Liver (tissue), 9 donors: ENCODE measurements around the gene PLA2G3. TPM values are rescaled to one million over a fixed set of nuclear protein-coding genes. Genes with fewer than 3 reads are reported as not detected.

Experiments
- DNase-seq: peaks from one replicate; pipeline ENCODE4 v3.0.0-alpha.2; 2017; ENCODE audit warnings: low spot score
- H3K27ac ChIP-seq, 2 donors: one replicate each; pipeline ENCODE4 v1.7.0; 2013; ENCODE audit warnings: inconsistent platforms in 2 of 2, low read length in 2 of 2, control low read depth in 1 of 2, low read depth in 1 of 2, mild to moderate bottlenecking in 1 of 2
- H3K27me3 ChIP-seq, 4 donors: one replicate each; pipeline versions ENCODE4 v1.6.1 to v1.7.0; 2013; ENCODE audit warnings: low read length in 3 of 4, inconsistent platforms in 1 of 4, mild to moderate bottlenecking in 1 of 4, moderate library complexity in 1 of 4; ENCODE audit not compliant: control insufficient read depth in 4 of 4, insufficient read depth in 4 of 4
- H3K36me3 ChIP-seq, 4 donors: one replicate each; pipeline versions ENCODE4 v1.6.1 to v1.7.0; 2013; ENCODE audit warnings: low read length in 3 of 4, mild to moderate bottlenecking in 3 of 4, low read depth in 1 of 4, moderate library complexity in 1 of 4; ENCODE audit not compliant: control insufficient read depth in 4 of 4, insufficient read depth in 3 of 4
- H3K4me1 ChIP-seq, 4 donors: one replicate each; pipeline versions ENCODE4 v1.6.1 to v1.7.0; 2013; ENCODE audit warnings: low read length in 3 of 4, mild to moderate bottlenecking in 3 of 4, moderate library complexity in 1 of 4; ENCODE audit not compliant: control insufficient read depth in 4 of 4, insufficient read depth in 4 of 4
- H3K4me3 ChIP-seq, 3 donors: one replicate each; pipeline versions ENCODE4 v1.6.1 to v1.7.0; 2013; ENCODE audit warnings: low read length in 3 of 3, control low read depth in 1 of 3, low read depth in 1 of 3, mild to moderate bottlenecking in 1 of 3
- H3K9ac ChIP-seq, 2 donors: one replicate each; pipeline ENCODE4 v1.7.0; 2013; ENCODE audit warnings: low read length in 2 of 2, mild to moderate bottlenecking in 2 of 2, moderate library complexity in 2 of 2, control low read depth in 1 of 2, low read depth in 1 of 2
- H3K9me3 ChIP-seq, 4 donors: one replicate each; pipeline versions ENCODE4 v1.6.1 to v1.7.0; 2013; ENCODE audit warnings: low read length in 3 of 4; ENCODE audit not compliant: control insufficient read depth in 4 of 4
- ATF3 ChIP-seq: IDR thresholded peaks from 2 replicates; pipeline ENCODE4 v1.6.1; 2016; ENCODE audit warnings: antibody characterized with exemption
- EGR1 ChIP-seq, 2 donors: IDR thresholded peaks; 2 replicates each; pipeline ENCODE4 v1.6.1; 2016 to 2018; ENCODE audit warnings: antibody characterized with exemption in 2 of 2, low read depth in 2 of 2
- FOXA1 ChIP-seq: IDR thresholded peaks from 2 replicates; pipeline ENCODE4 v1.6.1; 2016; ENCODE audit warnings: antibody characterized with exemption
- FOXA2 ChIP-seq: IDR thresholded peaks from 2 replicates; pipeline ENCODE4 v1.6.1; 2016; ENCODE audit warnings: antibody characterized with exemption
- GABPA ChIP-seq, 2 donors: IDR thresholded peaks in 1 of 2; conservative IDR thresholded peaks in 1 of 2; 2 replicates each; pipeline ENCODE4 v1.6.1; 2016; ENCODE audit warnings: antibody characterized with exemption in 2 of 2, mild to moderate bottlenecking in 1 of 2, moderate library complexity in 1 of 2
- HNF4A ChIP-seq, 2 donors: conservative IDR thresholded peaks; 2 replicates each; pipeline ENCODE4 v1.6.1; 2016; ENCODE audit warnings: antibody characterized with exemption in 2 of 2, mild to moderate bottlenecking in 2 of 2
- HNF4G ChIP-seq: IDR thresholded peaks from 2 replicates; pipeline ENCODE4 v1.6.1; 2016; ENCODE audit warnings: antibody characterized with exemption
- JUND ChIP-seq, 2 donors: IDR thresholded peaks; 2 replicates each; pipeline ENCODE4 v1.6.1; 2016; ENCODE audit warnings: antibody characterized with exemption in 2 of 2
- NR2F2 ChIP-seq: IDR thresholded peaks from 2 replicates; pipeline ENCODE4 v1.6.1; 2016; ENCODE audit warnings: antibody characterized with exemption
- RAD21 ChIP-seq, 2 donors: IDR thresholded peaks; 2 replicates each; pipeline ENCODE4 v1.6.1; 2016; ENCODE audit warnings: antibody characterized with exemption in 2 of 2, mild to moderate bottlenecking in 2 of 2
- RXRA ChIP-seq, 2 donors: IDR thresholded peaks; 2 replicates each; pipeline ENCODE4 v1.6.1; 2017 to 2018; ENCODE audit warnings: antibody characterized with exemption in 2 of 2, mild to moderate bottlenecking in 1 of 2
- SP1 ChIP-seq: IDR thresholded peaks from 2 replicates; pipeline ENCODE4 v1.6.1; 2018; ENCODE audit warnings: antibody characterized with exemption, mild to moderate bottlenecking
- TAF1 ChIP-seq: conservative IDR thresholded peaks from 2 replicates; pipeline ENCODE4 v1.6.1; 2016; ENCODE audit warnings: antibody characterized with exemption, mild to moderate bottlenecking
- YY1 ChIP-seq: IDR thresholded peaks from 2 replicates; pipeline ENCODE4 v1.6.1; 2016; ENCODE audit warnings: antibody characterized with exemption, mild to moderate bottlenecking
- ZBTB33 ChIP-seq: IDR thresholded peaks from 2 replicates; pipeline ENCODE4 v1.6.1; 2016; ENCODE audit warnings: antibody characterized with exemption
- WGBS: extraction: QIAGEN DNeasy Blood & Tissue Kit; methylation state at CpG from one replicate; pipeline ENCODE4 v1.1.7; 2013; 5-methylcytosine and 5-hydroxymethylcytosine counted together
- polyA plus RNA-seq, 2 donors: library from polyadenylated mRNA; stranded (reverse) in 1 of 2; unstranded in 1 of 2; fragments of 200-250 nt in 1 of 2; fragments of >200 nt in 1 of 2; fragmentation: Nextera tagmentation in 1 of 2; extraction: Ambion mirVana in 1 of 2; gene quantifications; one replicate each; pipeline versions ENCODE4 v1.2.1 to v1.2.3, GENCODE V29; 2013 to 2015
- total RNA-seq, 2 donors: library from RNA; depleted of rRNA; stranded (reverse); fragments of >200 nt; gene quantifications; one replicate each; pipeline ENCODE4 v1.2.3, GENCODE V29; 2014
- TF ChIP-seq, protein P1 (sequence below): fragments of 150-350 bp; IDR thresholded peaks from 2 replicates; pipeline ENCODE4 v1.5.1; 2017; ENCODE audit warnings: improper control_type of control experiment, low read depth, low read length; ENCODE audit not compliant: missing input control
- TF ChIP-seq, protein P2 (sequence below): IDR thresholded peaks from 2 replicates; pipeline ENCODE4 v1.6.1; 2016; ENCODE audit warnings: antibody characterized with exemption
- TF ChIP-seq, protein P3 (sequence below): IDR thresholded peaks from 2 replicates; pipeline ENCODE4 v1.6.1; 2016; ENCODE audit warnings: antibody characterized with exemption, mild to moderate bottlenecking
- donor health status: healthy.
- donor health status: healthy.
- donor health status: healthy.
- donor health status: healthy.
- donor health status: healthy.

Gene PLA2G3
- total and polyA plus RNA-seq, 4 donors = not detected

GRCh38 chr22:31106731-31107177, 33.6 kb downstream of the PLA2G3 start:
- WGBS = 69% methylated on average over 14 of the region's 14 CpGs
- TF ChIP-seq YY1 (no peak), TAF1 (no peak), HNF4A (conservative IDR thresholded peaks at IDR 0.05) (no peak), FOXA2 (no peak), GABPA (IDR thresholded peaks at IDR 0.05 in 1 of 2, conservative IDR thresholded peaks at IDR 0.05 in 1 of 2) (no peak), EGR1 (IDR thresholded peaks at IDR 0.05; ENCODE audit: low read depth in 2 of 2) (no peak), ATF3 (no peak), SP1 (no peak), NR2F2 (no peak), HNF4G (no peak), FOXA1 (no peak), ZBTB33 (no peak), JUND (IDR thresholded peaks at IDR 0.05) (no peak), RAD21 (IDR thresholded peaks at IDR 0.05) (no peak), RXRA (IDR thresholded peaks at IDR 0.05) (no peak)
- TF ChIP-seq, protein P1, sequence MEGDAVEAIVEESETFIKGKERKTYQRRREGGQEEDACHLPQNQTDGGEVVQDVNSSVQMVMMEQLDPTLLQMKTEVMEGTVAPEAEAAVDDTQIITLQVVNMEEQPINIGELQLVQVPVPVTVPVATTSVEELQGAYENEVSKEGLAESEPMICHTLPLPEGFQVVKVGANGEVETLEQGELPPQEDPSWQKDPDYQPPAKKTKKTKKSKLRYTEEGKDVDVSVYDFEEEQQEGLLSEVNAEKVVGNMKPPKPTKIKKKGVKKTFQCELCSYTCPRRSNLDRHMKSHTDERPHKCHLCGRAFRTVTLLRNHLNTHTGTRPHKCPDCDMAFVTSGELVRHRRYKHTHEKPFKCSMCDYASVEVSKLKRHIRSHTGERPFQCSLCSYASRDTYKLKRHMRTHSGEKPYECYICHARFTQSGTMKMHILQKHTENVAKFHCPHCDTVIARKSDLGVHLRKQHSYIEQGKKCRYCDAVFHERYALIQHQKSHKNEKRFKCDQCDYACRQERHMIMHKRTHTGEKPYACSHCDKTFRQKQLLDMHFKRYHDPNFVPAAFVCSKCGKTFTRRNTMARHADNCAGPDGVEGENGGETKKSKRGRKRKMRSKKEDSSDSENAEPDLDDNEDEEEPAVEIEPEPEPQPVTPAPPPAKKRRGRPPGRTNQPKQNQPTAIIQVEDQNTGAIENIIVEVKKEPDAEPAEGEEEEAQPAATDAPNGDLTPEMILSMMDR = no peak
- TF ChIP-seq, protein P2, sequence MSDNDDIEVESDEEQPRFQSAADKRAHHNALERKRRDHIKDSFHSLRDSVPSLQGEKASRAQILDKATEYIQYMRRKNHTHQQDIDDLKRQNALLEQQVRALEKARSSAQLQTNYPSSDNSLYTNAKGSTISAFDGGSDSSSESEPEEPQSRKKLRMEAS = no peak
- TF ChIP-seq, protein P3, sequence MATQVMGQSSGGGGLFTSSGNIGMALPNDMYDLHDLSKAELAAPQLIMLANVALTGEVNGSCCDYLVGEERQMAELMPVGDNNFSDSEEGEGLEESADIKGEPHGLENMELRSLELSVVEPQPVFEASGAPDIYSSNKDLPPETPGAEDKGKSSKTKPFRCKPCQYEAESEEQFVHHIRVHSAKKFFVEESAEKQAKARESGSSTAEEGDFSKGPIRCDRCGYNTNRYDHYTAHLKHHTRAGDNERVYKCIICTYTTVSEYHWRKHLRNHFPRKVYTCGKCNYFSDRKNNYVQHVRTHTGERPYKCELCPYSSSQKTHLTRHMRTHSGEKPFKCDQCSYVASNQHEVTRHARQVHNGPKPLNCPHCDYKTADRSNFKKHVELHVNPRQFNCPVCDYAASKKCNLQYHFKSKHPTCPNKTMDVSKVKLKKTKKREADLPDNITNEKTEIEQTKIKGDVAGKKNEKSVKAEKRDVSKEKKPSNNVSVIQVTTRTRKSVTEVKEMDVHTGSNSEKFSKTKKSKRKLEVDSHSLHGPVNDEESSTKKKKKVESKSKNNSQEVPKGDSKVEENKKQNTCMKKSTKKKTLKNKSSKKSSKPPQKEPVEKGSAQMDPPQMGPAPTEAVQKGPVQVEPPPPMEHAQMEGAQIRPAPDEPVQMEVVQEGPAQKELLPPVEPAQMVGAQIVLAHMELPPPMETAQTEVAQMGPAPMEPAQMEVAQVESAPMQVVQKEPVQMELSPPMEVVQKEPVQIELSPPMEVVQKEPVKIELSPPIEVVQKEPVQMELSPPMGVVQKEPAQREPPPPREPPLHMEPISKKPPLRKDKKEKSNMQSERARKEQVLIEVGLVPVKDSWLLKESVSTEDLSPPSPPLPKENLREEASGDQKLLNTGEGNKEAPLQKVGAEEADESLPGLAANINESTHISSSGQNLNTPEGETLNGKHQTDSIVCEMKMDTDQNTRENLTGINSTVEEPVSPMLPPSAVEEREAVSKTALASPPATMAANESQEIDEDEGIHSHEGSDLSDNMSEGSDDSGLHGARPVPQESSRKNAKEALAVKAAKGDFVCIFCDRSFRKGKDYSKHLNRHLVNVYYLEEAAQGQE = no peak
- Histone ChIP-seq H3K9ac (peak overlapping the region in 1 of 2 donors; percentile 48), H3K36me3 (peaks cover 0 to 3% (median 0%) of the 10 kb centered on the region in 4 donors), H3K27ac (peak overlapping the region; percentile 73 to 79), H3K4me1 (peaks cover 4 to 7% (median 6%) of the 10 kb centered on the region in 4 donors), H3K4me3 (peak overlapping the region; percentile 22 to 41 (median 37)), H3K27me3 (no peaks in the 10 kb centered on the region), H3K9me3 (no peaks in the 10 kb centered on the region)
- no peak for DNase-seq
